C4-2B (cell line): ENCODE data around the gene SLC49A4.

Experiments used
- ZFX ChIP-seq: fragments of 450-650 bp; IDR thresholded peaks from 2 replicates; pipeline ENCODE4 v1.6.1; 2017
- TF ChIP-seq, protein P1 (sequence below): fragments of 450-650 bp; conservative IDR thresholded peaks from 2 replicates; pipeline ENCODE4 v1.5.1; 2017; ENCODE audit warnings: mild to moderate bottlenecking

- TF ChIP-seq, protein P1, sequence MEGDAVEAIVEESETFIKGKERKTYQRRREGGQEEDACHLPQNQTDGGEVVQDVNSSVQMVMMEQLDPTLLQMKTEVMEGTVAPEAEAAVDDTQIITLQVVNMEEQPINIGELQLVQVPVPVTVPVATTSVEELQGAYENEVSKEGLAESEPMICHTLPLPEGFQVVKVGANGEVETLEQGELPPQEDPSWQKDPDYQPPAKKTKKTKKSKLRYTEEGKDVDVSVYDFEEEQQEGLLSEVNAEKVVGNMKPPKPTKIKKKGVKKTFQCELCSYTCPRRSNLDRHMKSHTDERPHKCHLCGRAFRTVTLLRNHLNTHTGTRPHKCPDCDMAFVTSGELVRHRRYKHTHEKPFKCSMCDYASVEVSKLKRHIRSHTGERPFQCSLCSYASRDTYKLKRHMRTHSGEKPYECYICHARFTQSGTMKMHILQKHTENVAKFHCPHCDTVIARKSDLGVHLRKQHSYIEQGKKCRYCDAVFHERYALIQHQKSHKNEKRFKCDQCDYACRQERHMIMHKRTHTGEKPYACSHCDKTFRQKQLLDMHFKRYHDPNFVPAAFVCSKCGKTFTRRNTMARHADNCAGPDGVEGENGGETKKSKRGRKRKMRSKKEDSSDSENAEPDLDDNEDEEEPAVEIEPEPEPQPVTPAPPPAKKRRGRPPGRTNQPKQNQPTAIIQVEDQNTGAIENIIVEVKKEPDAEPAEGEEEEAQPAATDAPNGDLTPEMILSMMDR = no peak
- no peak for TF ChIP-seq ZFX
These were observed 4.5 kb downstream of the SLC49A4 start for GRCh38 chr3:122799322-122799721.
